Measurements from ENCODE around the gene ADGRV1. TPM values are rescaled to one million over a fixed set of nuclear protein-coding genes. Genes with fewer than 3 reads are reported as not detected.

Gene ADGRV1
- total RNA-seq, 1 donor = 0.43 TPM

- TF ChIP-seq CTCF (IDR thresholded peaks at IDR 0.05; ENCODE audit: insufficient read depth, low read depth, low read length) = no peak
- DNase-seq (ENCODE audit: low read depth) = no peak
- H3K4me3 ChIP-seq (ENCODE audit: low read depth, low read length) = no peak overlapping the region
These were observed 531.2 kb downstream of the ADGRV1 start for GRCh38 chr5:91089758-91090157.

DNA sequence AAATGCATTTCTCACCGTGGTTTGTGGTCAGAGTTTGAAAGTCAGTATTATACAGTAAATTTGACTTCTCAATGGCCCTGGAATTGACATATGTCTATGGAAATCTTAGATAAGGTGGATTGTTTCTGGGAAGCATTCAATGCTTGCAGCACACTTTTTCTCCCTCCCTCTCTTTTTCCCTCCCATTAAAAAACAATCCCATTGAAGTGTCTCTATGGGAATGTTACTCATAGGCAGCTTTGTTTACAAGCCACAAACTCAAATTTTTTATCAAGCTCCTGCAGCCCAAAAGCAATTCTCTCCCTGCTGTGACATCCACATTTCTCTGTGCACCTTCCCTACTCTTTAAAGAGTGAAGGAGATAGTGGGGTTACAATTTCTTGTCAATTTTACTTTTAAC, 532.4 kb downstream of the ADGRV1 start:
- no peak overlapping the region for H3K4me3 ChIP-seq (ENCODE audit: low read depth, low read length)
- TF ChIP-seq CTCF (IDR thresholded peaks at IDR 0.05; ENCODE audit: insufficient read depth, low read depth, low read length) = no peak
- no peak for DNase-seq (ENCODE audit: low read depth)

DNA sequence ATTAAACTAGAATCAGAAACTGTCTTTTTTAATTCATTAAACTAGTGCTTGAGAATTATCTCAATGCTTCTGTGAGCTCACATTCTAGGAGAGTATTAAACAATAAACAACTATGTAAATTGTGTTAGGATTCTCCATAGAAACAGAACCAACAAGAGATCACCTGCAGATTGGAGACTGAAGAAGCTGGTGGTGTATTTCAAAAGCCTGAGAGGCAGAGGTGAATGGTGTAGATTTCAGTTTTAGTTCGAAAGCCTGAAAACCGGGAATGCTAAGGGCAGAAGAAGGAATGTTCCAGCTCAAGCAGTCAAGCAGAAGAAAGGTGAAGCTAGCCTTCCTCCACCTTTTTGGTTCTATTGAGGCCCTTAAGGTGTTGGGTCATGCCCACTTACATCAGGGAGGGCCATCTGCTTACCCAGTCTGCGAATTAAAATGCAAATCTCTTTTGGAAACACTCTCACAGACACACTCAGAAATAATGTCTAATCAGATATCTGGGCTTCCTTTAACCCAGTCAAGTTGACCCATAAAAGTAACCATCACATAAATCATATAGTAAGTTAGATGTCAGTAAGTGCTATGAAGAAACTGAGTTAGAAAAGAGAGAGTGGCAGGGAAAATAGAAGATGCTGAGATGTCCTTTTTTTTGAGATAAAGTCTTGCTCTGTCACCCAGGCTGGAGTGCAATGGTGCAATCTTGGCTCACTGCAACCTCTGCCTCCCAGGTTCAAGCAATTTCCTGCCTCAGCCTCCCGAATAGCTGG, 533.1 kb downstream of the ADGRV1 start:
- TF ChIP-seq CTCF (IDR thresholded peaks at IDR 0.05; ENCODE audit: insufficient read depth, low read depth, low read length) = no peak
- H3K4me3 ChIP-seq (ENCODE audit: low read depth, low read length) = no peak overlapping the region
- no peak for DNase-seq (ENCODE audit: low read depth)

- no peak for DNase-seq (ENCODE audit: low read depth)
- TF ChIP-seq CTCF (IDR thresholded peaks at IDR 0.05; ENCODE audit: insufficient read depth, low read depth, low read length) = no peak
- no peak overlapping the region for H3K4me3 ChIP-seq (ENCODE audit: low read depth, low read length)
These were observed 534.5 kb downstream of the ADGRV1 start for GRCh38 chr5:91092859-91093783.

- TF ChIP-seq CTCF (IDR thresholded peaks at IDR 0.05; ENCODE audit: insufficient read depth, low read depth, low read length) = no peak
- DNase-seq (ENCODE audit: low read depth) = no peak
- H3K4me3 ChIP-seq (ENCODE audit: low read depth, low read length) = no peak overlapping the region
These were observed 536.7 kb downstream of the ADGRV1 start for GRCh38 chr5:91095313-91095712.

DNA sequence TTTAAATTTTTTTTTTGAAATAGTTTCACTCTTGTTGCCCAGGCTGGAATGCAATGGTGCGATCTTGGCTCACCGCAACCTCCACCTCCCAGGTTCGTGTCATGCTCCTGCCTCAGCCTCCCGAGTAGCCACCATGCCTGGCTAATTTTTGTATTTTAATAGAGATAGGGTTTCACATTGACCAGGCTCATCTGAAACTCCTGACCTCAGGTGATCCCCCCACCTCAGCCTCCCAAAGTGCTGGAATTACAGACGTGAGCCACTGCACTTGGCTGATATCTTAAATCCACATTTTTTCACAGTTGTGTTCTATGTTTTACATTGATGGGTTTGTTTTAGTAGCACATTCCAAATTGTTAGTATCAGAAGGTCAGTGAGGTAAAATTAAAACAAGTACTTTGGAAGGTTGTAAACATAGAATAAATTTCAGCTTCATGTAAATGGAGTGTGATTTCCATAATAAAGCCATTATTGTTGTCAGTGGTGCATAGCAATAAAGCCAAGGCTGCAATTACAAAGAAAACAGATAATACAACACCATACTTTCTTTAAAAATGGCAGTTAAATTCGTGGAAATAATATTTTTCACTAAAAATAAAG, 537.3 kb downstream of the ADGRV1 start:
- TF ChIP-seq CTCF (IDR thresholded peaks at IDR 0.05; ENCODE audit: insufficient read depth, low read depth, low read length) = no peak
- no peak for DNase-seq (ENCODE audit: low read depth)
- no peak overlapping the region for H3K4me3 ChIP-seq (ENCODE audit: low read depth, low read length)

Measured in fibroblast of villous mesenchyme (primary cell).